GM12864 (cell line): ENCODE measurements around the gene TDRD3.

ENCODE experiments used
- DNase-seq: peaks from one replicate; pipeline ENCODE4 v3.0.0-alpha.2; 2011; ENCODE audit warnings: low read depth
- H3K4me3 ChIP-seq: 2 replicates; pipeline ENCODE4 v1.5.1; 2011; ENCODE audit warnings: mild to moderate bottlenecking, low read depth, low read length, control low read depth
- CTCF ChIP-seq: IDR thresholded peaks from 2 replicates; pipeline ENCODE4 v1.5.1; 2011; ENCODE audit warnings: low read depth, mild to moderate bottlenecking, moderate library complexity, low read length, control low read depth, inconsistent platforms; ENCODE audit errors: missing control alignments

The TDRD3 gene

GRCh38 chr13:60491531-60491930, 94.5 kb downstream of the TDRD3 start:
- DNase-seq = no peak
- TF ChIP-seq CTCF = no peak
- no peak overlapping the region for H3K4me3 ChIP-seq

- DNase-seq = no peak
- TF ChIP-seq CTCF = no peak
- no peak overlapping the region for H3K4me3 ChIP-seq
Observed at GRCh38 chr13:60492187-60492586, 95.2 kb downstream of the TDRD3 start.

GRCh38 chr13:60494296-60494695, 97.3 kb downstream of the TDRD3 start:
- DNase-seq = no peak
- no peak overlapping the region for H3K4me3 ChIP-seq
- TF ChIP-seq CTCF = no peak

GRCh38 chr13:60501236-60501635, 104.2 kb downstream of the TDRD3 start:
- no peak for DNase-seq
- TF ChIP-seq CTCF = no peak

GRCh38 chr13:60509601-60510386, 112.8 kb downstream of the TDRD3 start:
- no peak for DNase-seq
- no peak for TF ChIP-seq CTCF
- no peak overlapping the region for H3K4me3 ChIP-seq

More at GRCh38 chr13:60501236-60501635, 104.2 kb downstream of the TDRD3 start:
- no peak overlapping the region for H3K4me3 ChIP-seq

- no peak for DNase-seq
- TF ChIP-seq CTCF = no peak
- no peak overlapping the region for H3K4me3 ChIP-seq
Observed at GRCh38 chr13:60511637-60512036, 114.6 kb downstream of the TDRD3 start.

- TF ChIP-seq CTCF = no peak
- H3K4me3 ChIP-seq = no peak overlapping the region
- no peak for DNase-seq
Observed at GRCh38 chr13:60514891-60515290, 117.9 kb downstream of the TDRD3 start.
